Measurements from ENCODE around the gene NIFK.

GRCh38 chr2:121755237-121756111 is 18.8 kb upstream of the NIFK start, which contains the start of gene TSN:
- TF ChIP-seq YY1 (IDR thresholded peaks at IDR 0.05; ENCODE audit: insufficient read depth, insufficient read length) (no peak), SUZ12 (IDR thresholded peaks at IDR 0.05; ENCODE audit: extremely low read depth, insufficient read depth, insufficient read length) (no peak), ZNF274 (IDR thresholded peaks at IDR 0.05; ENCODE audit: low read depth, low read length) (no peak)
